ENCODE data around the gene OR4D5.

- TF ChIP-seq, protein P1, sequence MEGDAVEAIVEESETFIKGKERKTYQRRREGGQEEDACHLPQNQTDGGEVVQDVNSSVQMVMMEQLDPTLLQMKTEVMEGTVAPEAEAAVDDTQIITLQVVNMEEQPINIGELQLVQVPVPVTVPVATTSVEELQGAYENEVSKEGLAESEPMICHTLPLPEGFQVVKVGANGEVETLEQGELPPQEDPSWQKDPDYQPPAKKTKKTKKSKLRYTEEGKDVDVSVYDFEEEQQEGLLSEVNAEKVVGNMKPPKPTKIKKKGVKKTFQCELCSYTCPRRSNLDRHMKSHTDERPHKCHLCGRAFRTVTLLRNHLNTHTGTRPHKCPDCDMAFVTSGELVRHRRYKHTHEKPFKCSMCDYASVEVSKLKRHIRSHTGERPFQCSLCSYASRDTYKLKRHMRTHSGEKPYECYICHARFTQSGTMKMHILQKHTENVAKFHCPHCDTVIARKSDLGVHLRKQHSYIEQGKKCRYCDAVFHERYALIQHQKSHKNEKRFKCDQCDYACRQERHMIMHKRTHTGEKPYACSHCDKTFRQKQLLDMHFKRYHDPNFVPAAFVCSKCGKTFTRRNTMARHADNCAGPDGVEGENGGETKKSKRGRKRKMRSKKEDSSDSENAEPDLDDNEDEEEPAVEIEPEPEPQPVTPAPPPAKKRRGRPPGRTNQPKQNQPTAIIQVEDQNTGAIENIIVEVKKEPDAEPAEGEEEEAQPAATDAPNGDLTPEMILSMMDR (IDR thresholded peaks at IDR 0.05): no peak
- TF ChIP-seq POLR2AphosphoS5 (IDR thresholded peaks at IDR 0.05; ENCODE audit: insufficient read depth in 1 of 2, low read depth in 1 of 2): no peak
Measured at GRCh38 chr11:123920943-123921342, 18.5 kb upstream of the OR4D5 start.

Data from vagina (tissue), 2 donors.